ENCODE measurements around the gene MEGF11. TPM values are rescaled to one million over a fixed set of nuclear protein-coding genes. Genes with fewer than 3 reads are reported as not detected.

Gene MEGF11
- total RNA-seq, 1 experiment from 2014 or later: 2.3 TPM

DNA sequence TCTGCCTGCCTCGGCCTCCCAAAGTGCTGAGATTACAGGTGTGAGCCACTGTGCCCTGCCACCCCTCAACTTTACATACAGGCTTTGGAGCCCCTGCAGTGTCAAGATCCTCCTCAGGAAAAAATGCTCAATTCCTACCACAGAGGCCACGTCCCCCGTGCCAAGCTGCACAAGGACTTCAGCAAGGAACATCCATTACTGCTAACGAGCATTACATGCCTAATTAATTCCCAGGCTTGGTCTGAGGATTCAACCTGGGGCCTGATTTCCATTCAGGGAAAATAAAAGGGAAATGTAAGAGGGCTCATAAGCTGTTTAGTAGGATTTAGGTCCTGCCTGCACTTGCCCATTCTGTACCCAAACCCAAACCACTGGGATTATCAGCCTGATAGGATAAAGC lies 222.9 kb downstream of the MEGF11 start:
- no peaks in the 10 kb centered on the region for H3K9me2 ChIP-seq (ENCODE audit: insufficient read depth)
- CTCF ChIA-PET: no interaction called here
- BruUV-seq (replicated peaks): no TSS peak
- peaks cover 12 to 30% of the 10 kb centered on the region in 2 experiments for H3K4me1 ChIP-seq (ENCODE audit: control insufficient read depth in 1 of 2, insufficient read depth in 2 of 2, low read length in 2 of 2)
- no peaks in the 10 kb centered on the region for H4K20me1 ChIP-seq (ENCODE audit: insufficient read depth)
- no peaks in the 10 kb centered on the region for H3K27me3 ChIP-seq (ENCODE audit: insufficient read depth, low read length)
- TF ChIP-seq REST (IDR thresholded peaks at IDR 0.05; ENCODE audit: low read depth) (no peak), RAD21 (IDR thresholded peaks at IDR 0.05; ENCODE audit: low read depth) (no peak), JUND (IDR thresholded peaks at IDR 0.05) (no peak), EZH2phosphoT487 (IDR thresholded peaks at IDR 0.05; ENCODE audit: borderline replicate concordance) (no peak), CBX3 (IDR thresholded peaks at IDR 0.05; ENCODE audit: low read depth) (no peak), ELF1 (IDR thresholded peaks at IDR 0.05; ENCODE audit: borderline replicate concordance, low read depth) (no peak), POLR2A (IDR thresholded peaks at IDR 0.05; ENCODE audit: borderline replicate concordance, extremely low read depth, insufficient read depth, insufficient read length) (no peak), ATF3 (IDR thresholded peaks at IDR 0.05) (no peak), SRF (IDR thresholded peaks at IDR 0.05; ENCODE audit: low read depth) (no peak), TCF7L2 (IDR thresholded peaks at IDR 0.05; ENCODE audit: borderline replicate concordance, extremely low read depth, insufficient read depth, insufficient read length) (no peak), POLR2AphosphoS5 (IDR thresholded peaks at IDR 0.05; ENCODE audit: low read depth, low read length) (no peak), ZBTB33 (IDR thresholded peaks at IDR 0.05; ENCODE audit: extremely low read depth, insufficient replicate concordance, low read length) (no peak), CTCF (IDR thresholded peaks at IDR 0.05 in 2 of 3, conservative IDR thresholded peaks at IDR 0.05 in 1 of 3; ENCODE audit: borderline replicate concordance in 1 of 3, insufficient read depth in 1 of 3, low read depth in 2 of 3, low read length in 2 of 3) (no peak), ZFX (IDR thresholded peaks at IDR 0.05) (no peak), MAX (IDR thresholded peaks at IDR 0.05) (no peak), YY1 (IDR thresholded peaks at IDR 0.05; ENCODE audit: extremely low read depth, insufficient replicate concordance, low read depth, low read length) (no peak), SIN3A (IDR thresholded peaks at IDR 0.05; ENCODE audit: low read depth) (no peak), CEBPB (IDR thresholded peaks at IDR 0.05; ENCODE audit: low read depth) (no peak), ZNF274 (IDR thresholded peaks at IDR 0.05; ENCODE audit: low read depth, low read length) (no peak)
- no peaks in the 10 kb centered on the region for H3K79me2 ChIP-seq (ENCODE audit: insufficient read depth, low read length)
- no peak overlapping the region for H3K4me3 ChIP-seq (replicated peaks in 1 of 2; ENCODE audit: low read depth in 1 of 2, low read length in 2 of 2)
- no peak overlapping the region for H3K27ac ChIP-seq (ENCODE audit: low read depth, low read length)
- intact Hi-C loops (cut with micrococcal nuclease): no loop called here
- POLR2A ChIA-PET: no interaction called here
- RAD21 ChIA-PET (ENCODE audit: low non-redundant PET in 1 of 2, low total read pairs in 2 of 2, uncharacterized antibody in 2 of 2, unreplicated experiment in 2 of 2): no interaction called here
- no peak for DNase-seq (ENCODE audit: low read depth, low spot score)
- ATAC-seq: no peak
- no peaks in the 10 kb centered on the region; a peak in 1 of 4 replicates for H3K9me3 ChIP-seq (ENCODE audit: control insufficient read depth in 1 of 2, insufficient read depth in 1 of 2, low read depth in 1 of 2, low read length in 2 of 2)
- H3K36me3 ChIP-seq (ENCODE audit: control insufficient read depth in 1 of 2, insufficient read depth in 2 of 2, low read length in 2 of 2): no peaks in the 10 kb centered on the region
- no peak overlapping the region for H2AFZ ChIP-seq (ENCODE audit: low read depth, low read length, poor library complexity, severe bottlenecking)
- H3K4me2 ChIP-seq (ENCODE audit: low read length): no peak overlapping the region
- no peak overlapping the region for H3K9ac ChIP-seq (ENCODE audit: low read length)
